ENCODE results near the gene ABO.

GRCh38 chr9:133253268-133253667 is 21.7 kb downstream of the ABO start:
- TF ChIP-seq CTCF (IDR thresholded peaks at IDR 0.05) (no peak), EZH2 (IDR thresholded peaks at IDR 0.05; ENCODE audit: borderline replicate concordance, insufficient read depth, low read depth, low read length, poor library complexity, severe bottlenecking) (no peak)

Data from B cell (primary cell).